ENCODE results near the gene SPIRE1.

DNA sequence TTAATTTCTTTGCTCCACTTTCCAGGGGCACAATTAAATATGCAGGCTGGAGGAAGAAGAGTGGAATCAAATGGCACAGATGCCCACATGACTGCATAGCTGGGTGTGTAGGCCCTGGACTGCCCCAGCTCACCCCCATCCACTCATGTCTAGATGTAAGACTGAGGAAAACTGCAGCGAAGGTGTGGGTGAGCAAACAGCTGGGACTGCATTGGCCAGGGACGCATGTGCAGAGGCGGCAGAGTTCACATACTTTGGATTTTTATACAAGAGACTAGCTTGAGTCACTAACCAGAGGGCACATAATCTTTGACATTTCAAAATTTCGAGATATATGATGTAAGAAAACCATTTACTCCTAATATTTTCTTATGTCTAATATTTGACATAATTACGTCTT, 60.1 kb downstream of the SPIRE1 start:
- TF ChIP-seq, protein P1, sequence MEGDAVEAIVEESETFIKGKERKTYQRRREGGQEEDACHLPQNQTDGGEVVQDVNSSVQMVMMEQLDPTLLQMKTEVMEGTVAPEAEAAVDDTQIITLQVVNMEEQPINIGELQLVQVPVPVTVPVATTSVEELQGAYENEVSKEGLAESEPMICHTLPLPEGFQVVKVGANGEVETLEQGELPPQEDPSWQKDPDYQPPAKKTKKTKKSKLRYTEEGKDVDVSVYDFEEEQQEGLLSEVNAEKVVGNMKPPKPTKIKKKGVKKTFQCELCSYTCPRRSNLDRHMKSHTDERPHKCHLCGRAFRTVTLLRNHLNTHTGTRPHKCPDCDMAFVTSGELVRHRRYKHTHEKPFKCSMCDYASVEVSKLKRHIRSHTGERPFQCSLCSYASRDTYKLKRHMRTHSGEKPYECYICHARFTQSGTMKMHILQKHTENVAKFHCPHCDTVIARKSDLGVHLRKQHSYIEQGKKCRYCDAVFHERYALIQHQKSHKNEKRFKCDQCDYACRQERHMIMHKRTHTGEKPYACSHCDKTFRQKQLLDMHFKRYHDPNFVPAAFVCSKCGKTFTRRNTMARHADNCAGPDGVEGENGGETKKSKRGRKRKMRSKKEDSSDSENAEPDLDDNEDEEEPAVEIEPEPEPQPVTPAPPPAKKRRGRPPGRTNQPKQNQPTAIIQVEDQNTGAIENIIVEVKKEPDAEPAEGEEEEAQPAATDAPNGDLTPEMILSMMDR (IDR thresholded peaks at IDR 0.05) = no peak
- no peak for TF ChIP-seq POLR2A (IDR thresholded peaks at IDR 0.05)

Measured in esophagus squamous epithelium (tissue), 4 donors.